Measurements from ENCODE around the gene RNF121. TPM values are rescaled to one million over a fixed set of nuclear protein-coding genes. Genes with fewer than 3 reads are reported as not detected.

Gene RNF121
- total and polyA plus RNA-seq, 2 of the 8 experiments (the other 6 are each of a cell fraction or from before 2014, with no cell fraction given), result 39.7 to 51.6 TPM

GRCh38 chr11:72023335-72023734 lies 94.5 kb downstream of the RNF121 start:
- Histone ChIP-seq H3K27me3 (replicated peaks in 1 of 4; ENCODE audit: control insufficient read depth in 3 of 4, extremely low read depth in 1 of 4, insufficient read depth in 3 of 4, low read length in 3 of 4) (no peaks in the 10 kb centered on the region), H2BK15ac (ENCODE audit: low read length) (no peak overlapping the region), H2BK5ac (ENCODE audit: low read depth, low read length) (no peak overlapping the region), H3K4me2 (ENCODE audit: insufficient read depth in 1 of 2, low read depth in 2 of 2, low read length in 2 of 2) (no peak overlapping the region), H2AFZ (ENCODE audit: low read length) (no peak overlapping the region), H4K5ac (ENCODE audit: insufficient read length, low read depth, low read length) (no peak overlapping the region), H3K36me3 (ENCODE audit: control insufficient read depth in 2 of 4, insufficient read depth in 4 of 4, low read length in 3 of 4) (peaks cover 37 to 63% (median 58%) of the 10 kb centered on the region in 4 experiments), H3K79me1 (ENCODE audit: low read depth, low read length) (no peaks in the 10 kb centered on the region; the same call in 1 of the 2 replicates), H3K23ac (ENCODE audit: insufficient read length) (no peak overlapping the region), H3K18ac (ENCODE audit: extremely low read depth, low read length) (no peak overlapping the region), H4K20me1 (replicated peaks in 1 of 2; ENCODE audit: control insufficient read depth in 1 of 2, insufficient read depth in 2 of 2, low read length in 2 of 2) (peaks cover 10% of the 10 kb centered on the region in 2 experiments), H3K4ac (replicated peaks; ENCODE audit: insufficient read length, low read depth, low read length) (no peak overlapping the region), H3K27ac (ENCODE audit: low read depth, low read length) (no peak overlapping the region), H2BK20ac (ENCODE audit: low read length) (no peak overlapping the region), H3K9ac (replicated peaks in 1 of 4; ENCODE audit: extremely low read depth in 1 of 4, low read depth in 3 of 4, low read length in 3 of 4) (no peak overlapping the region), H3K79me2 (ENCODE audit: control insufficient read depth in 1 of 2, insufficient read depth in 2 of 2, low read length in 2 of 2) (no peaks in the 10 kb centered on the region; a peak in 1 of 4 replicates), H2BK12ac (ENCODE audit: low read depth, low read length) (no peak overlapping the region), H3K23me2 (ENCODE audit: low read depth, low read length) (no peaks in the 10 kb centered on the region), H4K91ac (replicated peaks; ENCODE audit: insufficient read length, low read length) (no peak overlapping the region), H3K4me1 (replicated peaks in 1 of 4; ENCODE audit: control insufficient read depth in 3 of 4, insufficient read depth in 4 of 4, low read length in 3 of 4) (no peaks in the 10 kb centered on the region), H3K4me3 (ENCODE audit: extremely low read depth in 1 of 4, insufficient read depth in 2 of 4, low read depth in 3 of 4, low read length in 4 of 4) (no peak overlapping the region), H3K9me3 (ENCODE audit: insufficient read depth in 2 of 2, low read depth in 1 of 2, low read length in 1 of 2) (no peaks in the 10 kb centered on the region), H3K14ac (ENCODE audit: insufficient read length) (no peak overlapping the region), H3K56ac (replicated peaks; ENCODE audit: insufficient read length, low read depth, low read length) (no peak overlapping the region), H4K8ac (ENCODE audit: extremely low read depth, insufficient read depth, low read length) (no peak overlapping the region), H2AK5ac (ENCODE audit: low read depth, low read length) (no peak overlapping the region), H2BK120ac (replicated peaks; ENCODE audit: low read depth, low read length) (no peak overlapping the region)
- 92% methylated on average over 4 of the region's 4 CpGs; no CpG with 5 or more reads in 1 of the 2 experiments for WGBS, 2 experiments (ENCODE audit: extremely low coverage in 1 of 2, insufficient coverage in 1 of 2, insufficient read length in 1 of 2, insufficient replicate concordance in 2 of 2, low coverage in 1 of 2, low lambda C conversion rate in 2 of 2, missing lambda C conversion rate in 1 of 2)
- ChIA-PET POLR2A (ENCODE audit: partially characterized antibody) (interaction anchor here (0.7 to 3.7 kb wide), 3 partner anchors 16 to 74 kb away, joined by 3 to 40 read pairs (median 3); no protein-coding TSS in a partner anchor), CTCF (ENCODE audit: partially characterized antibody) (interaction anchor here (0.8 to 25.0 kb wide), 14 partner anchors 7 to 158 kb away, joined by 3 to 423 read pairs (median 6); partner anchors contain the start of gene LAMTOR1)
- DNase-seq (ENCODE audit: low read depth in 1 of 2, low spot score in 2 of 2), result no peak
- FAIRE-seq, result no peak
- TF ChIP-seq SP1 (IDR thresholded peaks at IDR 0.05; ENCODE audit: low read depth, low read length) (no peak), EP300 (IDR thresholded peaks at IDR 0.05; ENCODE audit: borderline replicate concordance in 1 of 2, low read depth in 2 of 2, low read length in 2 of 2) (no peak), SP2 (IDR thresholded peaks at IDR 0.05; ENCODE audit: low read length) (no peak), SIRT6 (IDR thresholded peaks at IDR 0.05; ENCODE audit: low read length) (no peak), SAP30 (IDR thresholded peaks at IDR 0.05; ENCODE audit: insufficient read depth, insufficient replicate concordance, low read length) (no peak), POLR2A (IDR thresholded peaks at IDR 0.05; ENCODE audit: control extremely low read depth in 1 of 2, low read depth in 2 of 2, low read length in 2 of 2) (no peak), FOSL1 (IDR thresholded peaks at IDR 0.05; ENCODE audit: insufficient read depth, low read depth, low read length) (no peak), TCF12 (IDR thresholded peaks at IDR 0.05; ENCODE audit: low read depth, low read length) (no peak), E2F6 (IDR thresholded peaks at IDR 0.05) (no peak), KDM1A (IDR thresholded peaks at IDR 0.05; ENCODE audit: borderline replicate concordance, low read length) (no peak), TEAD4 (IDR thresholded peaks at IDR 0.05; ENCODE audit: low read depth, low read length) (no peak)

Data from H1 (cell line).